Body of pancreas (tissue), 4 donors: ENCODE measurements around the gene SDCBP2. TPM values are rescaled to one million over a fixed set of nuclear protein-coding genes. Genes with fewer than 3 reads are reported as not detected.

Experiments used
- ATAC-seq: fragments of 150-250 bp; one replicate; pipeline ENCODE4 v1.9.1; 2016
- DNase-seq, 4 donors: peaks; one replicate each; pipeline ENCODE4 v3.0.0-alpha.2; 2019
- H3K27ac ChIP-seq, 4 donors: fragments of 200-600 bp; sonication (generic); 1 replicate in 3 of 4; 2 replicates in 1 of 4; pipeline versions ENCODE4 v1.5.1 to v1.6.1; 2016 to 2019; ENCODE audit warnings: mild to moderate bottlenecking in 1 of 4, mixed read lengths in 1 of 4, moderate library complexity in 1 of 4
- H3K27me3 ChIP-seq, 2 donors: fragments of 200-600 bp; sonication (generic); one replicate each; pipeline ENCODE4 v1.6.0; 2016; ENCODE audit warnings: mild to moderate bottlenecking in 1 of 2
- H3K36me3 ChIP-seq, 2 donors: fragments of 200-600 bp; sonication (generic); replicated peaks in 1 of 2; 2 replicates each; pipeline ENCODE4 v1.5.1; 2016; ENCODE audit warnings: low read depth in 2 of 2; ENCODE audit not compliant: insufficient read depth in 1 of 2
- H3K4me1 ChIP-seq: fragments of 200-600 bp; sonication (generic); one replicate; pipeline ENCODE4 v1.6.0; 2016
- H3K4me3 ChIP-seq, 2 donors: fragments of 200-600 bp; sonication (generic); 1 replicate in 1 of 2; 2 replicates in 1 of 2; pipeline ENCODE4 v1.5.1; 2016 to 2019
- H3K9me3 ChIP-seq, 3 donors: fragments of 200-600 bp; sonication (generic); 1 replicate in 2 of 3; 2 replicates in 1 of 3; pipeline ENCODE4 v1.5.1; 2016
- POLR2A ChIP-seq, 3 donors: fragments of 450-650 bp; IDR thresholded peaks; one replicate each; pipeline ENCODE4 v1.6.1; 2016; ENCODE audit warnings: antibody characterized with exemption in 3 of 3, mild to moderate bottlenecking in 2 of 3
- WGBS, 2 donors: methylation state at CpG; one replicate each; pipeline ENCODE4 v1.1.5; 2017; 5-methylcytosine and 5-hydroxymethylcytosine counted together
- intact Hi-C: fragments of 100-400 bp; cut with DNase I; formaldehyde crosslinking; loops from one replicate; pipeline ENCODE4 v1.15.1; 2023
- total RNA-seq, 2 donors: library from RNA; depleted of rRNA; stranded (reverse); fragments of >200 nt; gene quantifications; one replicate each; pipeline ENCODE4 v1.1.0, GENCODE V29; 2016
- TF ChIP-seq, protein P1 (sequence below), 7 experiments: fragments of 450-650 bp in 4 of 7; fragments of 200-600 bp in 3 of 7; sonication (generic) in 3 of 7; IDR thresholded peaks; one replicate each; pipeline ENCODE4 v1.5.1; 2016 to 2019; ENCODE audit warnings: antibody characterized with exemption in 7 of 7

SDCBP2 gene
- total RNA-seq, 2 donors from 2014 or later = 14.8 to 20.0 TPM

DNA sequence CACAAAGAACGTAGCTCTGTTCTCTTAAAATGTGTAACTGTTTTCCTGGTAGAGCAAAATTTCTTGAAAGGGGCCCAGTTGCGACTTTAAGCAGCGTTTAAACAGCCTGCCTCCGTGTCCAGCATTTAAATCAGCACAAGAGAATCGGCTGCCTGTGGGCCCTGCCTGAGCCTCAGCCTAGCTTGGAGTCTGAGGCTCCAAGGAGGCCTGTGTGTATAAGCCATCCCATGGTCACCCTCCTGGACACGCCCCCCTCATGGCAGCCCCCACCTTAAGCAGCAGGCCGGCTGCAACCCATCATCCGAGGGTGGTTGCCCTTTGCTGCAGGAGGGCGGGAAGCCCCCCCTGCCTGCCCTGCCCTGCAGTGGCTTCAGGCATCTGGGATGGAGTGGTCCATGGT is 18.9 kb downstream of the SDCBP2 start:
- peaks cover 0 to 2% of the 10 kb centered on the region in 2 donors for H3K36me3 ChIP-seq
- H3K4me1 ChIP-seq = peaks cover 8% of the 10 kb centered on the region
- intact Hi-C loops = loop anchor here (5.0 kb wide), 1 partner anchor 127 kb away; no protein-coding TSS in a partner anchor
- H3K4me3 ChIP-seq = no peak overlapping the region
- H3K27me3 ChIP-seq = no peaks in the 10 kb centered on the region
- no peaks in the 10 kb centered on the region for H3K9me3 ChIP-seq
- no peak for TF ChIP-seq POLR2A (IDR thresholded peaks at IDR 0.05)
- TF ChIP-seq, protein P1, sequence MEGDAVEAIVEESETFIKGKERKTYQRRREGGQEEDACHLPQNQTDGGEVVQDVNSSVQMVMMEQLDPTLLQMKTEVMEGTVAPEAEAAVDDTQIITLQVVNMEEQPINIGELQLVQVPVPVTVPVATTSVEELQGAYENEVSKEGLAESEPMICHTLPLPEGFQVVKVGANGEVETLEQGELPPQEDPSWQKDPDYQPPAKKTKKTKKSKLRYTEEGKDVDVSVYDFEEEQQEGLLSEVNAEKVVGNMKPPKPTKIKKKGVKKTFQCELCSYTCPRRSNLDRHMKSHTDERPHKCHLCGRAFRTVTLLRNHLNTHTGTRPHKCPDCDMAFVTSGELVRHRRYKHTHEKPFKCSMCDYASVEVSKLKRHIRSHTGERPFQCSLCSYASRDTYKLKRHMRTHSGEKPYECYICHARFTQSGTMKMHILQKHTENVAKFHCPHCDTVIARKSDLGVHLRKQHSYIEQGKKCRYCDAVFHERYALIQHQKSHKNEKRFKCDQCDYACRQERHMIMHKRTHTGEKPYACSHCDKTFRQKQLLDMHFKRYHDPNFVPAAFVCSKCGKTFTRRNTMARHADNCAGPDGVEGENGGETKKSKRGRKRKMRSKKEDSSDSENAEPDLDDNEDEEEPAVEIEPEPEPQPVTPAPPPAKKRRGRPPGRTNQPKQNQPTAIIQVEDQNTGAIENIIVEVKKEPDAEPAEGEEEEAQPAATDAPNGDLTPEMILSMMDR (IDR thresholded peaks at IDR 0.05) = no peak
- no peak overlapping the region for H3K27ac ChIP-seq
- DNase-seq (no peak), ATAC-seq (no peak)
- WGBS, 2 donors = 69 to 76% methylated on average over 6 to 9 of the region's 9 CpGs

DNA sequence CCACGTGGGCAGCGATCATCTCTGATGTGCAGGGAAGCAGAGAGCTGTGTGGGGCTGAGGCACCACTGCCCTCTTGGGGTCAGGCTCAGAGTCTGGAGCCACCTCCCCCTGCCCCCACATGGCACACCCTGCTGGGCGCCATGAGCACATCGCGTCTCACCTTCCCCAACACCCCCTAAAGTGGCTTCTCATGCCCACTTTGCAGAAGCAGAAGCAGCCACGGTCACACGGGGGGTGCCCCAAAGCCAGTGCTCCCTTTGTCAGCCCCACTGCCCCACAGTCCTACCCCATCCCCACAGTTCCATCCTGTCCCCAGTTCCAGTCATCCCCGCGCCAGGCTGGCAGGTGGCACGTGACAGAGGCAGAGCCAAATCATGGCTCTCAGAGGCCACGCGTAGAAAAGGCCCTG is 19.5 kb downstream of the SDCBP2 start:
- peaks cover 0 to 2% of the 10 kb centered on the region in 2 donors for H3K36me3 ChIP-seq
- TF ChIP-seq POLR2A (IDR thresholded peaks at IDR 0.05) = no peak
- TF ChIP-seq, protein P1 (IDR thresholded peaks at IDR 0.05) = no peak
- intact Hi-C loops = no loop called here
- DNase-seq = no peak
- ATAC-seq = no peak
- H3K4me3 ChIP-seq = no peak overlapping the region
- H3K9me3 ChIP-seq = no peaks in the 10 kb centered on the region
- H3K27ac ChIP-seq = no peak overlapping the region
- WGBS, 2 donors = 81 to 89% methylated on average over 11 to 12 of the region's 12 CpGs
- H3K27me3 ChIP-seq = no peaks in the 10 kb centered on the region
- H3K4me1 ChIP-seq = peaks cover 8% of the 10 kb centered on the region

DNA sequence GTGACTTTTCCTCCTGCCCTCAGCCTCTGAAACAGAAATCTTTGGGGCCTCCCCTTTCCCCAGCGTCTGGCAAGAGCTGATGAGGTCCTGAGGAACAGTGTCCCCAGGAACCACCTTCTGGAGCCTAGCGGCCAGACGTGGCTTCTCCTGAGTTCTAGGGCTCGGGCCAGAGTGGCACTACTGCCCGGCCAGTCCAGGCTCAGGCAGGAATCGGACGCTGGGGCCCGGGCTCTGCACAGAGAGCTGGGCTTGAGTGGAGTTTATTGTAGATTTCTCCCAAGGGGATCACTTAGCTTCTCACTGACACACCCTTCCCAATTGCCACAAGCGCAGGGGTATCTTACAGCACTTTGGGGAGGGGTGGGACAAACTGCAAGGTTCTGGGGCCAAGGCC is 20.2 kb downstream of the SDCBP2 start:
- H3K9me3 ChIP-seq = no peaks in the 10 kb centered on the region
- H3K27ac ChIP-seq = no peak overlapping the region
- intact Hi-C loops = no loop called here
- DNase-seq (no peak), ATAC-seq (no peak)
- peaks cover 0 to 2% of the 10 kb centered on the region in 2 donors for H3K36me3 ChIP-seq
- peaks cover 7% of the 10 kb centered on the region for H3K4me1 ChIP-seq
- 86 to 94% methylated on average over 8 to 9 of the region's 9 CpGs for WGBS, 2 donors
- H3K4me3 ChIP-seq = no peak overlapping the region
- TF ChIP-seq, protein P1 (IDR thresholded peaks at IDR 0.05) = no peak
- TF ChIP-seq POLR2A (IDR thresholded peaks at IDR 0.05) = no peak
- no peaks in the 10 kb centered on the region for H3K27me3 ChIP-seq

DNA sequence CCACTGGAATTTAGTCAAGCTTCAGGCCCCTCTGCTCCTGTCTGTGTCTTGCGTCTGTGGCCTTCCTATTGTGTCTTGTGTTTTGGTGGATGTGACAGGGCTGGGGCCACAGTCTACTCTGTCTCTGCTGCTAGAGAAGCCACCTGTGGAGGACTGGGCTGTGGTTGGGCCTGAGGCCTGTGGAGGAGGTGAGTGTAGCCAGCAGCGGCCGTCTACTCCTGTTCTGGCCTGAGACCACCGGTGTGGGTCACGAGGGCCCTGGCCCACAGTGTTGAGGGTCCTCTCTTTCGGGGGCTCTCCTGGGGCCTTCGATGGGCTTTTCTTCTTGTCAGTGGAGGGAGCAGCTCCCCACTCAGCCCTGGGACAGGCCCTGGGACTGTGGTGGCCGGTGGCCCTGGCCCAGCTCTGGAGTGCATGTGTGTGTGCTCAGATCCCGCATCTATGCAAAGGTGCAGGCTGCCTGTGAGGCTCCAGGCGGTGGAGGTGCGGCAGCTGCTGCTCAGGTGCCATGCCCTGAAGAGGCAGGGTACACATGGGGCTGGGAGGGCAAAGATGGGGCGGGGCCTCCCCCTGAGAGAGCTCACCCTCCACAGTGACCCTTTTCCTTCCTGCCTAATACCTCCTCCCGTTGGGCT is 20.8 kb downstream of the SDCBP2 start:
- intact Hi-C loops = no loop called here
- peaks cover 0 to 2% of the 10 kb centered on the region in 2 donors for H3K36me3 ChIP-seq
- H3K4me3 ChIP-seq = no peak overlapping the region
- H3K4me1 ChIP-seq = peaks cover 1% of the 10 kb centered on the region
- H3K9me3 ChIP-seq = no peaks in the 10 kb centered on the region
- WGBS, 2 donors = 83 to 84% methylated on average over 8 to 13 of the region's 13 CpGs
- ATAC-seq (no peak), DNase-seq (no peak)
- no peak overlapping the region for H3K27ac ChIP-seq
- TF ChIP-seq POLR2A (IDR thresholded peaks at IDR 0.05) = no peak
- TF ChIP-seq, protein P1 (IDR thresholded peaks at IDR 0.05) = no peak
- H3K27me3 ChIP-seq = no peaks in the 10 kb centered on the region

DNA sequence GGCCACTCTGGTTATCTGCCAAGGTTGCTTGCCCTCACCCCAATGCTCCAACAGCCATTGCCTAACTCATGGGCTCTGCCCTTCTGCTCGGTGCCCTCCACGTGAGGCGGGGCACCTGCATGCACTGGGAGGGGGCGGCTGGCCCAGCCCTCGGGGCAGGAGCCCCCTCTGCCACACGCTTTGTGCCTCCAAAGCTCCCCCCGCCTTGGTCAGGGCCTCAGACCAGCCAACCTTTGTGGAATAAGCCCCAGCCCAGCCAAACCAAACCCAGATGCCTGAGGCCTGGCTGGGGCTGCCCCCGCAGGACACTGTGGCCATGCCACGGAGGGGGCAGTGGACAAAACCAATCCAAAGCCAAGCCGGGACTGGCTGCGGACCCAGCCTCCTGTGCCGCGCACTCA is 21.4 kb downstream of the SDCBP2 start:
- intact Hi-C loops = no loop called here
- ATAC-seq = no peak
- DNase-seq = no peak

More for the DNA sequence above, 21.4 kb downstream of the SDCBP2 start:
- Histone ChIP-seq H3K4me3 (no peak overlapping the region), H3K4me1 (no peaks in the 10 kb centered on the region), H3K9me3 (no peaks in the 10 kb centered on the region), H3K36me3 (peaks cover 0 to 2% of the 10 kb centered on the region in 2 donors), H3K27ac (no peak overlapping the region), H3K27me3 (no peaks in the 10 kb centered on the region)
- TF ChIP-seq, protein P1 (IDR thresholded peaks at IDR 0.05) = no peak
- TF ChIP-seq POLR2A (IDR thresholded peaks at IDR 0.05) = no peak
- WGBS, 2 donors = 92 to 93% methylated on average over 10 to 11 of the region's 13 CpGs
